HEK293T (cell line): ENCODE measurements around the gene HOXC4.

Experiments used
- CTCF ChIA-PET: fragments of 350-600 bp; formaldehyde crosslinking; extraction: SDS; loops from one replicate; lab custom pipeline; 2021; ENCODE audit warnings: antibody characterized with exemption, inconsistent platforms; lab: Yijun Ruan, JAX
- POLR2A ChIA-PET: fragments of 350-600 bp; formaldehyde crosslinking; extraction: SDS; loops from one replicate; lab custom pipeline; 2020; ENCODE audit warnings: antibody characterized with exemption, inconsistent platforms; lab: Yijun Ruan, JAX
- DNase-seq: peaks from one replicate; pipeline ENCODE4 v3.0.0; 2012; ENCODE audit warnings: mixed read lengths; ENCODE audit errors: extremely low spot score
- ARNT ChIP-seq: fragments of 450-650 bp; IDR thresholded peaks from 2 replicates; pipeline ENCODE4 v1.6.1; 2017; ENCODE audit warnings: mild to moderate bottlenecking
- BHLHE40 ChIP-seq: fragments of 450-650 bp; IDR thresholded peaks from 2 replicates; pipeline ENCODE4 v1.6.1; 2016; ENCODE audit warnings: mild to moderate bottlenecking, moderate library complexity, borderline replicate concordance
- CTBP1 ChIP-seq: fragments of 450-650 bp; IDR thresholded peaks from 2 replicates; pipeline ENCODE4 v1.6.1; 2016; ENCODE audit warnings: borderline replicate concordance
- ELF4 ChIP-seq: fragments of 450-650 bp; IDR thresholded peaks from 2 replicates; pipeline ENCODE4 v1.6.1; 2017; ENCODE audit warnings: antibody characterized with exemption
- FOXA1 ChIP-seq: fragments of 450-650 bp; IDR thresholded peaks from 2 replicates; pipeline ENCODE4 v1.6.1; 2016; ENCODE audit warnings: mild to moderate bottlenecking
- FOXK2 ChIP-seq: fragments of 450-650 bp; IDR thresholded peaks from 2 replicates; pipeline ENCODE4 v1.6.1; 2016; ENCODE audit warnings: mild to moderate bottlenecking
- FOXM1 ChIP-seq: fragments of 450-650 bp; IDR thresholded peaks from 2 replicates; pipeline ENCODE4 v1.6.1; 2017; ENCODE audit warnings: mild to moderate bottlenecking, borderline replicate concordance
- HDGF ChIP-seq: fragments of 450-650 bp; IDR thresholded peaks from 2 replicates; pipeline ENCODE4 v1.6.1; 2017; ENCODE audit warnings: antibody characterized with exemption, borderline replicate concordance
- L3MBTL2 ChIP-seq: fragments of 450-650 bp; conservative IDR thresholded peaks from 2 replicates; pipeline ENCODE4 v1.6.1; 2016; ENCODE audit warnings: mild to moderate bottlenecking
- LEF1 ChIP-seq: fragments of 450-650 bp; IDR thresholded peaks from 2 replicates; pipeline ENCODE4 v1.6.1; 2017; ENCODE audit warnings: mild to moderate bottlenecking, borderline replicate concordance
- NFRKB ChIP-seq: fragments of 450-650 bp; IDR thresholded peaks from 2 replicates; pipeline ENCODE4 v1.6.1; 2016; ENCODE audit warnings: mild to moderate bottlenecking, moderate library complexity
- SP1 ChIP-seq: fragments of 450-650 bp; IDR thresholded peaks from 2 replicates; pipeline ENCODE4 v1.6.1; 2017
- SUZ12 ChIP-seq: fragments of 450-650 bp; IDR thresholded peaks from 2 replicates; pipeline ENCODE4 v1.6.1; 2016; ENCODE audit warnings: mild to moderate bottlenecking
- TARDBP ChIP-seq: fragments of 450-650 bp; IDR thresholded peaks from 2 replicates; pipeline ENCODE4 v1.6.1; 2016
- ZNF384 ChIP-seq: fragments of 450-650 bp; IDR thresholded peaks from 2 replicates; pipeline ENCODE4 v1.6.1; 2016
- TF ChIP-seq, protein P1 (sequence below): fragments of 450-650 bp; IDR thresholded peaks from 2 replicates; pipeline ENCODE4 v1.6.1; 2016

HOXC4 gene

DNA sequence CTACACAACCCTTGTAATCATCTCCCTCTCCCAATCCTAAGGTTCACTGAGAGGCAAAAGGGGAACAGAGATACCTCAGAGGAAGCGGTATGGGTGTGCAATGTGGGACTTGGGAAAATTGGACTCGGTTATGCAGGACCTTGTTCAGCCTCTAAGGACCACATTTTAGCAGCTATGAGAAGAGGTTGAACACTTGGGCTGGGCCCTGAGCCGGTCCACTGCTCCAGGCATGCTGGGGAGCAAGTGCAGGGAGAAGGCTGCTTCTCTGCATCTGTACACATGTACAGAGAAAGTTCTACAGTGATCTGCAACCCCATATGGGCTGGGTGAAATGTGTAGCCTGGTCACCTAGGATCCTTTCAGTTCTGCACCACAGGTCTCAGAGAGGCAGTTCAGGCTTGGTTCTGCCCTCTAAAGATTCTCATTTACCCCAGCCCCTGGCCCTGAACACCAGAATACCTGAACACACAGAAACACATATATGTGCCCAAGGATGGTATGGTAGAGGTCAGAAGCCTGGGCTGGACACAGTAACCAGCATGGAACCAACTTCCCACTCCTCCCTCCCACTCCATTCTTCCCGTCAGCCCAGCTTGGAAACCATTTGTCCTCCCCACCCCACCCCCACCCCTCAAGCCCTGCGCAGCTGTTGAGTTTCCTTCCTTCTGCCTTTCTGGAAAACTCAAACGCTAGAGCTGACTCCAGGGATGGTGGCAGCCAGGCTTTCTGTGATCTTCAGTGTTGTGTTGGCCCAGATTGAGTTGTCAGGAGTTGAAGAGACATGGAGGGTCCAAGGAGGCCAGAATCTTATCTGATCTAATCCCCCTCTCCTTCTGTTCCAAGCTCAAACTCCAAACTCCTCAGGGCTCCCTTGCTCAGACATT is 10.4 kb upstream of the HOXC4 start:
- TF ChIP-seq SUZ12 = no peak
- TF ChIP-seq NFRKB = no peak
- TF ChIP-seq, protein P1, sequence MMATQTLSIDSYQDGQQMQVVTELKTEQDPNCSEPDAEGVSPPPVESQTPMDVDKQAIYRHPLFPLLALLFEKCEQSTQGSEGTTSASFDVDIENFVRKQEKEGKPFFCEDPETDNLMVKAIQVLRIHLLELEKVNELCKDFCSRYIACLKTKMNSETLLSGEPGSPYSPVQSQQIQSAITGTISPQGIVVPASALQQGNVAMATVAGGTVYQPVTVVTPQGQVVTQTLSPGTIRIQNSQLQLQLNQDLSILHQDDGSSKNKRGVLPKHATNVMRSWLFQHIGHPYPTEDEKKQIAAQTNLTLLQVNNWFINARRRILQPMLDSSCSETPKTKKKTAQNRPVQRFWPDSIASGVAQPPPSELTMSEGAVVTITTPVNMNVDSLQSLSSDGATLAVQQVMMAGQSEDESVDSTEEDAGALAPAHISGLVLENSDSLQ = no peak
- no peak for TF ChIP-seq CTBP1
- no peak for TF ChIP-seq FOXK2
- no peak for TF ChIP-seq BHLHE40
- TF ChIP-seq FOXM1 = no peak
- TF ChIP-seq ZNF384 = no peak
- TF ChIP-seq L3MBTL2 = no peak
- no peak for TF ChIP-seq SP1
- TF ChIP-seq LEF1 = no peak
- TF ChIP-seq HDGF = no peak
- no peak for TF ChIP-seq ARNT
- TF ChIP-seq FOXA1 = no peak
- no peak for TF ChIP-seq TARDBP
- no peak for TF ChIP-seq ELF4
- DNase-seq = no peak
- POLR2A ChIA-PET = interaction anchor here (8.0 kb wide), 1 partner anchor 9 kb away, joined by 117 read pairs; the partner anchor contains the start of gene HOXC4
- CTCF ChIA-PET = no interaction called here

DNA sequence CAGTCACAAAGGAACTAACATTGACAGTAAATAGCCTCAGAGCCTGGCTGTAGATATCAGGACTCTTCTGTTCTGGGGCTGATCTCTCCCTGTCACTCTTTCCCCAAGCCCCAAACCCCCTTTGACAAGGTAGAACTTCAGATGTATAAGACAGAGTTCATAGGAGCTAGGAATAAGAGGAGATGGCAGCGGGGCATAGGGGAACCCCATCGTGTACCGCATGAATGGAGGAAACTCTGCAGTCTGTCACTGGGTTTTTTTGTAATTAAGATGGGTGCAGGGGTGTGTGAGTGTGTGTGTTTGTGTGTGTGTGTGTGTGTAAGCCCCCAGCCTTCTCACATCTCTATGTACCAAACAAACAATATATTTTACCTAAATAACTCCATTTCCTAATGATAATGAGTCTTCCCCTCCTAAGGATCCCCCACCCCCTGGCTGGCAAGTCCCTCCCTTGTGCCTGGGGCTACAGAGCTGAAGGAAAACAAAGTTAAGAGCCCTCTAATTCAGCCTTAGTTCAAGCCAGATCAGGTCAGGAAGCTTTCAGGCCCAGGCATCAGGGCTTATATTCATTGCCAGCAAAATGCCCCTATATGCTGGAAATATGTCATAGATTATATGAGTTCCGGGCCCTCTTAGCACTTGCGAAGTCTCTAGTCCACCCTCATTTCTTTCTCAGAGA is 9.1 kb upstream of the HOXC4 start:
- TF ChIP-seq TARDBP (no peak), HDGF (no peak), ELF4 (no peak), ARNT (no peak), L3MBTL2 (no peak), CTBP1 (no peak), ZNF384 (no peak), FOXM1 (no peak), SP1 (no peak), SUZ12 (no peak), FOXA1 (no peak), NFRKB (no peak), LEF1 (no peak), FOXK2 (no peak), BHLHE40 (no peak)
- TF ChIP-seq, protein P1 = no peak
- ChIA-PET CTCF (interaction anchor here (0.6 kb wide), 1 partner anchor 12 kb away, joined by 9 read pairs; no protein-coding TSS in a partner anchor), POLR2A (no interaction called here)
- no peak for DNase-seq

DNA sequence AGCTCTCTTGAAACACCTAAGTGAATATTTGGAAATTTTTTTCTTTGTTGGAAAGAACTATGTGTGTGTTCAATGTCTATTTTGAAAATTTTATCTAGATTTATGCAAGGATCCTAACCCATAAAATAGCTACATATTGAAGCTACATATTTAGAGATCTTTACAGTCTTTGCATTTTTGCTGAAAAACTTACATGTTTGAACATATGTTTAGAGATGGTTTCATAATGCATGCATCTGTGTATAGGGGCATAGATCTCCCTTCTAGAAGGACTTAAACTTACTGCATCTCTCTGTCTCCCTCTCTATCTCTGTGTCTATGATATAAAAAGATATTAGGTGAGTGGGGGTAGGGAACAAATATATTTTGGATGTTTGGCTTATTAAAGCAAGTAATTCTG is 8.2 kb upstream of the HOXC4 start:
- ChIA-PET POLR2A (no interaction called here), CTCF (interaction anchor here (0.6 to 0.8 kb wide), 2 partner anchors 11 to 13 kb away, joined by 3 to 9 read pairs; no protein-coding TSS in a partner anchor)
- TF ChIP-seq ARNT = no peak
- TF ChIP-seq NFRKB = no peak
- no peak for TF ChIP-seq FOXM1
- no peak for TF ChIP-seq BHLHE40
- TF ChIP-seq LEF1 = no peak
- TF ChIP-seq L3MBTL2 = no peak
- TF ChIP-seq FOXA1 = no peak
- TF ChIP-seq ELF4 = no peak
- TF ChIP-seq SP1 = no peak
- no peak for TF ChIP-seq SUZ12
- TF ChIP-seq CTBP1 = no peak
- no peak for TF ChIP-seq ZNF384
- TF ChIP-seq FOXK2 = no peak
- TF ChIP-seq, protein P1 = no peak
- no peak for TF ChIP-seq HDGF
- no peak for TF ChIP-seq TARDBP

DNA sequence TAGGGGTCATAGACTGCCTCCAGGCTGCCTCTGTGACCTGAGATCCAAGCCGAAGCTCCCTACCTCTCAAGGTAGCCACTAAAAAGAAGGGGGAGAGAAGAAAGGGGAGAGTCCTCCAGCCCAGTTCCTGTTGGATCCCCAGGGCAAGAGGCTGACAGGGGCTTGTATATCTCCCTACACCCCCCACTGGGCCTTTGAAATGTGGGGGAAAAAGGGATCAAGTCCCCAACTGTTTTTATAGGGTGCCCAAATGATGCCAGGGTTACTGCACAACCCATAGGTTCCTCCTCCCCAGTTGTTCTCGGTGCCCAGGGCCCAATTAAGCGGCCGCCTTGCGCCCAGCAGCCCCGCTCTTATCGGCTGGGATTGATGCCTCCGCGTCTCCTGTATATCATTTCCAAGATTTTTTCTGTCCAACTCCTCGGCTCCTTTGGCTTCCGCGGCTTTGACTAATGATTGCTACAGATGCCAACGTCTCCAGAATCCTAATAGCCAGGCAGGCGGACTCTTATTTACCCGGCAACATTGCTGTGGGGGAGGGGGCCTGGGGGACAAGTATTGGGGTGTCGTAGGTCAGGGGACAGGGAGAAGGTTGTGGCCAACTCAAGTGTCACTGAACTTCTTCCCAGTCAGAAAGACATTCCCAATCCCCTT is 7.6 kb upstream of the HOXC4 start:
- ChIA-PET POLR2A (no interaction called here), CTCF (interaction anchor here (0.8 kb wide), 1 partner anchor 11 kb away, joined by 3 read pairs; no protein-coding TSS in a partner anchor)
- DNase-seq = no peak
- TF ChIP-seq, protein P1 = no peak
- no peak for TF ChIP-seq L3MBTL2
- TF ChIP-seq FOXK2 = no peak
- no peak for TF ChIP-seq SUZ12
- no peak for TF ChIP-seq ELF4
- no peak for TF ChIP-seq ZNF384
- TF ChIP-seq TARDBP = no peak
- no peak for TF ChIP-seq ARNT
- no peak for TF ChIP-seq FOXM1
- no peak for TF ChIP-seq SP1
- TF ChIP-seq LEF1 = no peak
- TF ChIP-seq NFRKB = no peak
- TF ChIP-seq CTBP1 = no peak
- TF ChIP-seq HDGF = no peak
- TF ChIP-seq BHLHE40 = no peak

More for the DNA sequence above, 8.2 kb upstream of the HOXC4 start:
- no peak for DNase-seq
